Measurements from ENCODE around the gene UBE2E2.

The UBE2E2 gene

DNA sequence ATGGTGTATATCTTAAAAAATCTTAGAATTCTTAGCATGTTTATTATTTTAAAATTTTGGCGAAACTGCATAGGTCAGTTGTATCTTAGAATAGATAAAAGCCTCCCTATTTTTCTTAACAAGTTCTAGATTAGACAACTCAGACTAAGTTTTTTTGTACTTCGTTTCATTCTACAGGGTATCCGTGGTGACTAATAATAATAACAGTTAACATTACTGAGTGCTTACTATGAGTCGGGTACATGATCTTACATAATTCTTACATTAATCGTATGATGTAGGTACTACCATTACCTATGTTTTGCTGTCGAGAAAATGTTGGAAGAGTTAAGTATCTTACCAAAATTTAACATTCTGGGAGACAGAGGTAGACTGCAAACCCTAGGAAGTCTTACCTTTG, 60.7 kb downstream of the UBE2E2 start:
- H3K4me1 ChIP-seq (ENCODE audit: control insufficient read depth, insufficient read depth, low read length) = peaks cover 32% of the 10 kb centered on the region
- H3K9me3 ChIP-seq (replicated peaks; ENCODE audit: low read length) = no peaks in the 10 kb centered on the region
- no peaks in the 10 kb centered on the region for H3K27me3 ChIP-seq (ENCODE audit: control insufficient read depth, insufficient read depth, low read length)
- no peaks in the 10 kb centered on the region for H3K36me3 ChIP-seq (ENCODE audit: insufficient read depth, low read length)
- H3K4me3 ChIP-seq (ENCODE audit: low read length) = peak overlapping the region; percentile 27
- peak overlapping the region; percentile 68 for H3K4me2 ChIP-seq (ENCODE audit: low read length)
- peak overlapping the region; percentile 63 for H3K9ac ChIP-seq (ENCODE audit: low read depth, low read length)

DNA sequence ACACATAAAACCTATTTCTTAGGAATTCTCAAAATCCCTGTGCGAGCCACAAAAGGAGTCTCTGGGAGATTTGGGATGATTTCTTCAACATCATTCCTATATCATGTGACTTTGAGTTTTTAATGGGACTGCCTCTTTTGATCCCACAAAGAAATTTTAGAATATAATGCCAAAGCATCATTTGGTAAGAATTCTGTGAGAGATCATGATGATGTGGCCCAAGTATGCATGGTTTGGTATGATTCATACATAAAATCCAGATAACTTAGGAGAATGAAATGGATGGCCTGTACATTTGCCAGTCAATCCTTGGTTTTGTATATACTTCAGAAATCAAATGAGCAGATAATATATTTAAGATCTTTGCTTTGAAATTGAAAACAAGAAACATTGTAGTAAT, 61.3 kb downstream of the UBE2E2 start:
- Histone ChIP-seq H3K9me3 (replicated peaks; ENCODE audit: low read length) (no peaks in the 10 kb centered on the region), H3K4me1 (ENCODE audit: control insufficient read depth, insufficient read depth, low read length) (peaks cover 32% of the 10 kb centered on the region), H3K27me3 (ENCODE audit: control insufficient read depth, insufficient read depth, low read length) (no peaks in the 10 kb centered on the region), H3K36me3 (ENCODE audit: insufficient read depth, low read length) (no peaks in the 10 kb centered on the region), H3K9ac (ENCODE audit: low read depth, low read length) (peak overlapping the region; percentile 63), H3K4me2 (ENCODE audit: low read length) (peak overlapping the region; percentile 68), H3K4me3 (ENCODE audit: low read length) (no peak overlapping the region)

DNA sequence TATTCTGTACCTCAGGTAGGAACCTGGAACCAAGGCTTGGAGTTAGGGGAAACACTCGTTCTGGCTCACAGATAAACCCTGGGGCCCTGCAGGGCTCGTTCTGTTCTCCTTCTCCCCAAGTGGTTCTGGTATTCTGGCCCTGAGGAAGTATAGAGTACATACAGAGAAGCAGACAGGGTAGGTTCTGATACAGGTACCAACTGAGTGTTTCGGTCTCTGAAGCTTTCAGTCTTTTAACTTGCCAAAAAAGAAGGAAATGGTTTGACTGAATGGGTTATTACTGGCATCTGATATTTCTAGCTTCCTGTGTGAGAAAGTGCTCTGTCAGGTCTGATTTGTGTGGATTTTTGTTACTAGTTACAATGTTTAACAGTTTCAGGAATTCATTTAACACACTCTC, 67.3 kb downstream of the UBE2E2 start:
- Histone ChIP-seq H3K9ac (ENCODE audit: low read depth, low read length) (no peak overlapping the region), H3K27me3 (ENCODE audit: control insufficient read depth, insufficient read depth, low read length) (no peaks in the 10 kb centered on the region), H3K4me1 (ENCODE audit: control insufficient read depth, insufficient read depth, low read length) (peaks cover 24% of the 10 kb centered on the region), H3K36me3 (ENCODE audit: insufficient read depth, low read length) (no peaks in the 10 kb centered on the region), H3K4me2 (ENCODE audit: low read length) (no peak overlapping the region), H3K9me3 (replicated peaks; ENCODE audit: low read length) (no peaks in the 10 kb centered on the region), H3K4me3 (ENCODE audit: low read length) (no peak overlapping the region)

DNA sequence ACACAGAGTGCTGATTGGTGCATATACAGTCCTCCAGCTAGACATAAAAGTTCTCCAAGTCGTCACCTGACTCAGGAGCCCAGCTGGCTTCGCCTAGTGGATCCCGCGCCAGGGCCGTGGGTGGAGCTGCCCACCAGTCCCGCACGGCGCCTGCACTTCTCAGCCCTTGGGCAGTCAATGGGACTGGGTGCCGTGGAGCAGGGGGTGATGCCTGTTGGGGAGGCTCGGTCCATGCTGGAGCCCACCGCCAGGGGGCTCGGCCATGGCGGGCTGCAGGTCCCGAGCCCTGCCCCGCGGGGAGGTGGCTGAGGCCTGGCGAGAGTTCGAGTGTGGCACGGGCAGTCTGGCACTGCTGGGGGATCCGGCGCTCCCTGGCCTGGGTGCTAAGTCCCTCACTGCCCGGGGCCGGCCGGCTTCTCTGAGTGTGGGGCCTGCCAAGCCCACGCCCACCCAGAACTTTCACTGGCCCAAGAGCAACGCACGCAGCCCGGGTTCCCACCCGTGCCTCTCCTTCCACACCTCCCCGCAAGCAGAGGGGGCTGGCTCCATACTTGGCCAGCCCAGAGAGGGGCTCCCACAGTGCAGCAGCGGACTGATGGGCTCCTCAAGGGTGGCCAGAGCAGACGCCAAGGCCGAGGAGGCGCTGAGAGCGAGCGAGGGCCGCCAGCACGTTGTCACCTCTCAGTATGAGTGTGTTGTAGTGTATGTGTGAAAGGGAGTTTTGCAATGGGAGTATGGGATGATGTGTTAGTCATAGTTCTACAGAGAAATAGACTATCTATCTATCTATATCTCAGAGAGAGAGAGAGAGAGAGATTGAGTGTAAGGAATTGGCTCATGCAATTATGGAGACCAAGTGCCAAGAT, 69.0 kb downstream of the UBE2E2 start:
- H3K4me2 ChIP-seq (ENCODE audit: low read length) = peak overlapping the region; percentile 36

DNA sequence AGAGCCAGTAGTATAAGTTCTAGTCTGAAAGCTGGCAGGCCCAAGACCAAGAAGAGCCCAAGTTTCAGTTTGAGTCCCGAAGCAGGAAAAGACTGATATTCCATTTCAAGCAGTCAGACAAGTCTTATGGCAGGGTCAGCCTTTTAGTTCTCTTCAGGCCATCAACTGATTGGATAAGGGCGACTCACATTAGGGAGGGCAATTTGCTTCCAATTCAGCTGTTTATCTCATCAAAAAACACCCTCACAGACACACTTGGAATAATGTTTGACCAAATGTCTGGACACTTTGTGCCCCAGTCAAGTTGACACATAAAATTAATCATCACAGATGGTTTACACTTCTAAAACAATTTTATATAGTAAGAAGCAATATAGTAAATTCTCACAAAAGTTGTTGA, 69.7 kb downstream of the UBE2E2 start:
- Histone ChIP-seq H3K27me3 (ENCODE audit: control insufficient read depth, insufficient read depth, low read length) (no peaks in the 10 kb centered on the region), H3K4me1 (ENCODE audit: control insufficient read depth, insufficient read depth, low read length) (peaks cover 22% of the 10 kb centered on the region), H3K4me3 (ENCODE audit: low read length) (no peak overlapping the region), H3K9ac (ENCODE audit: low read depth, low read length) (no peak overlapping the region), H3K36me3 (ENCODE audit: insufficient read depth, low read length) (no peaks in the 10 kb centered on the region), H3K9me3 (replicated peaks; ENCODE audit: low read length) (no peaks in the 10 kb centered on the region), H3K4me2 (ENCODE audit: low read length) (peak overlapping the region; percentile 36)

More for the DNA sequence above, 69.0 kb downstream of the UBE2E2 start:
- Histone ChIP-seq H3K9ac (ENCODE audit: low read depth, low read length) (no peak overlapping the region), H3K9me3 (replicated peaks; ENCODE audit: low read length) (no peaks in the 10 kb centered on the region), H3K4me1 (ENCODE audit: control insufficient read depth, insufficient read depth, low read length) (peaks cover 22% of the 10 kb centered on the region), H3K36me3 (ENCODE audit: insufficient read depth, low read length) (no peaks in the 10 kb centered on the region), H3K27me3 (ENCODE audit: control insufficient read depth, insufficient read depth, low read length) (no peaks in the 10 kb centered on the region), H3K4me3 (ENCODE audit: low read length) (no peak overlapping the region)

DNA sequence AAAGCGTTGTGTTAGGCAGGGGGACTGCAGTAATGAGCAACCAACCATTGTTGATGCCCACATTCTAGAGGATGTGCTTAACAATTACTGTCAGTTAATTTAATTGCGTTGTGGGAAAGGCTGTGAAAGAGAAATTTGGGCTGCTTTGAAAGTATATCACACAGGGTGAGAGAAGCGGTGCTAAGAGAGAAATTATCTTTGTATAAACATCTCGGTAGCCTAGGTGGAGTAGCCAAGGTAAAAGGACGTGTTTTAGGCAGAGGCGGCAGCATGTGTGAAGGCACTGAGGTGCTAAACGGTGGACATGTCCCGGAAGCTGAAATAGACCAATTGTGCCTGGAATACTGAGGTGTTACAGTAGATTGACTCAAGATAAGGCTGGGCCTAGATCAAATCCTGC, 71.9 kb downstream of the UBE2E2 start:
- peaks cover 22% of the 10 kb centered on the region for H3K4me1 ChIP-seq (ENCODE audit: control insufficient read depth, insufficient read depth, low read length)
- no peak overlapping the region for H3K4me2 ChIP-seq (ENCODE audit: low read length)
- no peaks in the 10 kb centered on the region for H3K9me3 ChIP-seq (replicated peaks; ENCODE audit: low read length)
- H3K36me3 ChIP-seq (ENCODE audit: insufficient read depth, low read length) = no peaks in the 10 kb centered on the region
- H3K9ac ChIP-seq (ENCODE audit: low read depth, low read length) = no peak overlapping the region
- no peak overlapping the region for H3K4me3 ChIP-seq (ENCODE audit: low read length)
- H3K27me3 ChIP-seq (ENCODE audit: control insufficient read depth, insufficient read depth, low read length) = no peaks in the 10 kb centered on the region

DNA sequence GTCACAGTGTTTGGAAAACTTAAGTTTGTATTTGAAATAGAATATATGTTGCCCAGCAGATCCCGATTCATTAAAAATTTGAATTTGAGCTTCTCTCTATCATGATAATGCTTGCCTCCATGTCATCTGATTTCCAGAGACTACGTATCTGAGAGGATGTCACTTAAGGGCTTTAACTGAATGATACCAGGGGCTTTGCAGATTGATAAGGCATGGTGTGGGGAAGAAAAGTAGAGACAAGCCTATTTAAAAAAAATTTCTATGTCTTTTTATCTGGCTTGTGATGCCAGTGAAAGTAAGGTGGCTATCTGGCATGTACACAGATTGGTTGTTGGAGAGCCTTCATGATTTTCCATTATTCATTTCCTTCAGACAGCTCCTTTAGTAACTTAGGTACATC, 72.7 kb downstream of the UBE2E2 start:
- H3K9me3 ChIP-seq (replicated peaks; ENCODE audit: low read length) = no peaks in the 10 kb centered on the region
- H3K27me3 ChIP-seq (ENCODE audit: control insufficient read depth, insufficient read depth, low read length) = no peaks in the 10 kb centered on the region
- H3K4me1 ChIP-seq (ENCODE audit: control insufficient read depth, insufficient read depth, low read length) = peaks cover 22% of the 10 kb centered on the region
- H3K4me3 ChIP-seq (ENCODE audit: low read length) = no peak overlapping the region
- no peaks in the 10 kb centered on the region for H3K36me3 ChIP-seq (ENCODE audit: insufficient read depth, low read length)
- H3K9ac ChIP-seq (ENCODE audit: low read depth, low read length) = no peak overlapping the region
- H3K4me2 ChIP-seq (ENCODE audit: low read length) = no peak overlapping the region

DNA sequence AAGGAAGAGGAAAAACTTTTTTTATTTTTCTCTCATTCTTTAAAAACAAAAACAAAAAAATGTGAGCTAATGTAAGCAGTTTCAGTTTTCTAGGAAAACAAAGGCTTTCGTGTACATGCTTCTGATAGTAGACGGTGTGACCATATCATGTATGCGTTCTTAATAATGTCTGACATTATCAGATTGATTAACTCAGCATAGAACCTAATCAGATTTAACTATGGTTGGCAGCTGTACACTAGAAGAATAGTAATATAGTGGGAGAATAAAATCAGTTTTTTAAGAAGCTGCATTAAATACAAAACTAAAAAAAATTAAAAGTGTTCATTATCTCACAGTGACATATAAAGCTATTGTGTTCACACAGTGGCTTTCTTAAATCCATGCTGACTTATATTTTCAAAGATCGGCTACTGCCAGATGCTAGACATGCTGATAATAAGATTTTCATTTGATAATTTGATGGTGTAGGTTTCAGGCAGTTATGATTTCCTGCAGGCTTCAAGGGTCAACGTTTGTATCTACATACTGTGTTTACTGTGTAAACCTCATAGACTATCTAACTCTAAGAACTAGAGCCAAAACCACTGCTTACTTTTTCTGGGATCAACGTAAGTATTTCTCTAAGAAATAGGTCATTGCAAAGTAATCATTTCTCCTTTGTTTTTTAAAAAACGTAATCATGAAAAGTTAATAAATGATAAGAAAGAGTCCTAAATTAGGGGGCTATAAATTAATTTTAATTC, 74.0 kb downstream of the UBE2E2 start:
- Histone ChIP-seq H3K36me3 (ENCODE audit: insufficient read depth, low read length) (no peaks in the 10 kb centered on the region), H3K4me1 (ENCODE audit: control insufficient read depth, insufficient read depth, low read length) (peaks cover 22% of the 10 kb centered on the region), H3K4me3 (ENCODE audit: low read length) (no peak overlapping the region), H3K27me3 (ENCODE audit: control insufficient read depth, insufficient read depth, low read length) (no peaks in the 10 kb centered on the region), H3K9me3 (replicated peaks; ENCODE audit: low read length) (no peaks in the 10 kb centered on the region), H3K9ac (ENCODE audit: low read depth, low read length) (no peak overlapping the region), H3K4me2 (ENCODE audit: low read length) (no peak overlapping the region)

DNA sequence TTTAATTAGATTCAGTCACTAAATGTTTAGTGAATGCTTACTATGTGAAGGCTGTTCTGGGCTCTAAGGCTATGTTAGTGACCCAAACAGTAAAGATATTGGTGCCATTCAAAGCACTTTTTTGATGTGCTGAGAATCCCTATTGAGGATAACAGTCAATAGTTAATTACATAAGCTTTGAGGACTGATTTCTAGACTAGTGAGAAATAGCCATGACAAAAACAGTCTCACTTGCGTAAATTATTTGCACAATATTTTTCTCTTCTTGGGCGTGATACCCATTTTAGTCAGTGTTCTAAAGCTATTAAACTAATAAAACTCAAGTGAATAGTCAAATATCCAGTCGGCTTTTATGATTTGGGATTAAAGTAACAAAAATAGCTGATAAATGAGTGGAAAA, 74.6 kb downstream of the UBE2E2 start:
- H3K4me3 ChIP-seq (ENCODE audit: low read length) = no peak overlapping the region
- H3K4me2 ChIP-seq (ENCODE audit: low read length) = no peak overlapping the region
- H3K9me3 ChIP-seq (replicated peaks; ENCODE audit: low read length) = no peaks in the 10 kb centered on the region
- H3K27me3 ChIP-seq (ENCODE audit: control insufficient read depth, insufficient read depth, low read length) = no peaks in the 10 kb centered on the region
- H3K36me3 ChIP-seq (ENCODE audit: insufficient read depth, low read length) = no peaks in the 10 kb centered on the region
- no peak overlapping the region for H3K9ac ChIP-seq (ENCODE audit: low read depth, low read length)
- H3K4me1 ChIP-seq (ENCODE audit: control insufficient read depth, insufficient read depth, low read length) = peaks cover 16% of the 10 kb centered on the region

DNA sequence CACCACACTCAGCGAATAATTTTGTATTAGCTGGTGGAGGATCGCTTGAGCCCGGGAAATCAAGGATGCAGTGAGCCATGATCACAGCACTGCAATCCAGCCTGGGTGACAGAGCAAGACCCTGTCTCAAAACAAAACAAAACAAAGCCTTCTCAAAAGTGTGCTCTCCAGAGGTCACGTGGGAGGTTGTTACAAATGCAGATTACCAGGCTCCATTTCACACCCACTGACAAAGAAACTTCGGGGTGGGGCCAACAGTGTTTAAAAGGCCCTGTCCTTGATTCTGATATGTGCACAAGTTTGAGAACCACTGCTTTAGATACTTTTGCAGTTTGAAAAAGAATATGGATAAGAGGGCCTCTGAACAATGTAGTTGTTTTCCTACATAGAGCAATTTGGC, 80.5 kb downstream of the UBE2E2 start:
- H3K9me3 ChIP-seq (replicated peaks; ENCODE audit: low read length) = no peaks in the 10 kb centered on the region
- H3K4me2 ChIP-seq (ENCODE audit: low read length) = no peak overlapping the region
- H3K4me1 ChIP-seq (ENCODE audit: control insufficient read depth, insufficient read depth, low read length) = no peaks in the 10 kb centered on the region
- H3K36me3 ChIP-seq (ENCODE audit: insufficient read depth, low read length) = no peaks in the 10 kb centered on the region
- H3K27me3 ChIP-seq (ENCODE audit: control insufficient read depth, insufficient read depth, low read length) = no peaks in the 10 kb centered on the region
- H3K9ac ChIP-seq (ENCODE audit: low read depth, low read length) = no peak overlapping the region
- H3K4me3 ChIP-seq (ENCODE audit: low read length) = no peak overlapping the region

DNA sequence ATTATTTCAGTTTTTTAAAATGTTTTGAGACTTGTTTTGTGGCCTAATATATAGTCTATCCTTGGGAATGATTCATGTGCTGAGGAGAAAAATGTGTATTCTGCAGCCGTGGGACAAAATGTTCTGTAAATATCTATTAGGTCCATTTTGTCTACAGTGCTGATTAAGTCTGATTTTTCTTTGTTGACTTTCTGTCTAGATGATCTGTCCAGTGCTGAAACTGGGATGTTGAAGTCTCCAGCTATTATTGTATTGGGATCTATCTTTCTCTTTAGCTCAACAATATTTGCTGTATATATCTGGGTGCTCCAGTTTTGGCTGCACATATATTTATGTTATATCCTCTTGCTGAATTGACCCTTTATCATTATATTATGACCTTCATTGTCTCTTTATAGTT, 85.2 kb downstream of the UBE2E2 start:
- Histone ChIP-seq H3K4me2 (ENCODE audit: low read length) (no peak overlapping the region), H3K27me3 (ENCODE audit: control insufficient read depth, insufficient read depth, low read length) (no peaks in the 10 kb centered on the region), H3K4me1 (ENCODE audit: control insufficient read depth, insufficient read depth, low read length) (no peaks in the 10 kb centered on the region), H3K9ac (ENCODE audit: low read depth, low read length) (no peak overlapping the region), H3K9me3 (replicated peaks; ENCODE audit: low read length) (no peaks in the 10 kb centered on the region), H3K4me3 (ENCODE audit: low read length) (no peak overlapping the region), H3K36me3 (ENCODE audit: insufficient read depth, low read length) (no peaks in the 10 kb centered on the region)
